HG03064 (cell line): ENCODE data around the gene CFAP69.

ENCODE experiments used
- ATAC-seq: cut with Tn5 transposase; IDR thresholded peaks from one replicate; pipeline ENCODE4 v1.9.1; 2021; ENCODE audit warnings: low read depth; ENCODE audit not compliant: unreplicated experiment

The CFAP69 gene

DNA sequence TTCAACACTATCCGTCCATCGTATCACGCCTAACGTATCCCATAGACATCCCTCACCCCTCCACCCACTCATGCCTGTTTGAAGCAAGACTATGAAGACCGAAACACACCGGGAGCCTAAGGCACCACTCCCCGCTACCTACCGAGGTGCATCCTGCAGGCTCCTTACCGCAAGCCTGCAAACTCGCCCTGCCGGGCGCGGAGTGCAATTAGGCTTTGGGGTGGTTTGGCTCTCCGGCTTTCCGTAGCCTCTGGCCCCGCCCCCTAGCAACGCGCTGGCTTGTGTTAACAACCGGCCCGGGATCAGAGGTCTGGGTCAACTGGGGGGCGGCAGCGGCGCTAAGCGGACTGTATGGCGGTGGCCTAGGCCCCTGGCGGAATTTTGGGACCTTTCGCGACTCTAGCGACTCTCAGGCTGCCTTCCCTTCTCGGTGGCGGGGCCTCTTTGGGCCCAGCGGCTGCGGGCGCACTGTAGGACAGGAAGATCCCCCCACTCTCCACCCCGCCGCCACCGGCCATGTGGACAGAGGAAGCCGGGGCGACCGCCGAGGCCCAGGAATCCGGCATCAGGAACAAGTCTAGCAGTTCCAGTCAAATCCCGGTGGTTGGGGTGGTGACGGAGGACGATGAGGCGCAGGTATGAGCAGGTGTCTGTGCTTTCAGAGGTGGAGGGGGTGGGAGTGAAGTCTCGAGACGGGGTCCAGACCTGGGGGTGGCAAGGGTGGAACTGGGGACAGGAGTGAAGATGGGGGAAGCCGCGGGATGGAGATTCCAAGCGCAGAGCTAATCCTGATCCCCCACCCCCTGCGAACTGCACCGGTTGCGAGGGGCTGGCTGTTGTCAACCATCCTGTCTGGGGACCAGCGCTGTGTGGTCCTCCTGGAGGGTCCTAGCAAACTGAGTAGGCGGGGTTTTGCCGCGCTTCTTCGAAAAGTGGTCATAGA lies at the start of gene CFAP69:
CFAP69 (plus strand) TSS at position 266 of the 943 bp plus-strand sequence; CDS start at position 517, 251 bp downstream.
- peak; percentile 87 for ATAC-seq

GRCh38 chr7:90201500-90202195 lies 43.3 kb upstream of the CFAP69 start:
- no peak for ATAC-seq

DNA sequence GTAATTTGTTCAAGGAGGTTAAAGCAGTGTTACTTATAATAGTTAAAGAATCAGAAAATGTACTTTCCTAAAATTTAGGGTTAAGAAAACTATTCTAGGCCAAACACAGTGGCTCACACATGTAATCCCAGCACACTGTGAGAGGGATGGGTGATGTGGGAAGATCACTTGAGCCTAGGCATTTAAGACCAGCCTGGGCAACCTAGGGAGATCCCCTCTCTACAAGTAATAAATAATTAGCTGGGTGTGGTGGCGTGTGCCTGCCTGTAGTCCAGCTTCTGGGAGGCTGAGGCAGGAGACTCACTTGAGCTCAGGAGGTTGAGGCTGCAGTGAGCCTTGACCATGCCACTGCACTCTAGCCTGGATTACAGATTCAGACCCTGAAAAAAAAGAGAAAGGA lies 37.0 kb upstream of the CFAP69 start:
- ATAC-seq: no peak

- ATAC-seq: no peak
These were observed 35.2 kb upstream of the CFAP69 start for GRCh38 chr7:90209776-90210175.

- no peak for ATAC-seq
These were observed 34.5 kb upstream of the CFAP69 start for GRCh38 chr7:90210475-90210874.

GRCh38 chr7:90210981-90211380 lies 34.0 kb upstream of the CFAP69 start:
- no peak for ATAC-seq

- peak; percentile 96 for ATAC-seq
These were observed 33.4 kb upstream of the CFAP69 start, which contains the start of gene STEAP2 for GRCh38 chr7:90211391-90212148. Gene STEAP2 (plus strand): TSS chr7:90211740. CDS start chr7:90225083, 13,343 bp downstream.

DNA sequence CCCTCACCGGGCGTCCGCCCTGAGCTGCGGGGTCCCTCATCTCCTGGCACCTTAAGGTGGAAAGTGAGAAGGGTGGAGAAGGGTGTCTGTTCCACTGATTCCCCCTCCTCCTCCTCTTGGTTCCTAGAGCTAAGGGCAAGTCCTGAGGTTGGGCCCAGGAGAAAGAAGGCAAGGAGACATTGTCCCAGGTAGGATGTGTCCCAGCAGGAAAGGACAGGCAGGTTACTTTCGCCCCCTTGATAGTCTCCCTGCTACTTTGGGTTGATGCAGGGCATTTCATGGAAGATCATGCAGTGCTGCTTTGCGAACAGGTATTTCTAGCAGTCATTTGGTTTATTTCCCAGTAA lies 32.9 kb upstream of the CFAP69 start:
- ATAC-seq: no peak

DNA sequence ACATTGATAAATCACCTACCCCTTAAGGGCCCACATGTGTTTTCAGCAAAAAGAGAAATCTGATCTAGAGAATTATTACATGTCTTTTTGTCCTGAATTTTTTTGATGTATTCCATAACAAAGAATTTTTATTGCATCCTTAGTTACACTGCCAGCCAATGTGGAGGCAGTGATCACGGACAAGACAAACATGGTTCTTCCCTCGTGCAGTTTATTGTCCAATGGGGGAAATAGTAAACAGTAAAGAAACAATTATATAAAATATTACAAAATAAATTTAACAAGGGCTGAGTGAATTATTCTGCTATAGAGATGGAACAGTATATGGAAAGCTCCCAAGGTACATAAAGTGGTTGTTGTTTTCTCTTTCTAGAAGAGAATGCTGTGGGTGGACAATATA lies 31.5 kb upstream of the CFAP69 start:
- no peak for ATAC-seq

DNA sequence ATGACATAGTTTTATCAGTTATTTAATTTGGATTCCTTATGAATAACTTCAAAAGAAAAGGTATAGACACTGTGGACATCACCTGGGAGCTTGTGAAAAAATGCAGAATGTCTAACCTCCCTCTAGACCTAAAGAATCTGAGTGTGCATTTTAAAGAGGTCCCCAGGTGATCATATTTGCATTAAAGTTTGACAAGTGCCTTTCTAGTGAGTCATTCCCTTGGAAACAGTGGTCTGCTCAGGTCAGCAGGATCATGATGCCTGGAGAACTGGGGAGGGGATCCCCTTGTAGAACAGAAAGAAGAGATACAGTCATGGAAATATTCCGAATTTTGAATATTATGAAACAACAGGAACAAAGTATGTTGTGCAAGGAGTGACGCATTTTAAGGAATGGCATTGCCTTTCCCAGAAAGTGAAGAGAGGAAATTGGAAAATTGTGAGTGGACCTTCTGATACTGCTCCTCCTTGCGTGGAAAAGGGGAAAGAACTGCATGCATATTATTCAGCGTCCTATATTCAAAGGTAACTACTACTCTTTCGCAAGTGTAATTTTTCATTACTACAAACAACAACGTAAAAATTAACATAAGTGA lies 28.8 kb upstream of the CFAP69 start:
- no peak for ATAC-seq

- no peak for ATAC-seq
These were observed 28.2 kb upstream of the CFAP69 start for GRCh38 chr7:90216771-90217170.

GRCh38 chr7:90222390-90222789 lies 22.6 kb upstream of the CFAP69 start:
- ATAC-seq: no peak

DNA sequence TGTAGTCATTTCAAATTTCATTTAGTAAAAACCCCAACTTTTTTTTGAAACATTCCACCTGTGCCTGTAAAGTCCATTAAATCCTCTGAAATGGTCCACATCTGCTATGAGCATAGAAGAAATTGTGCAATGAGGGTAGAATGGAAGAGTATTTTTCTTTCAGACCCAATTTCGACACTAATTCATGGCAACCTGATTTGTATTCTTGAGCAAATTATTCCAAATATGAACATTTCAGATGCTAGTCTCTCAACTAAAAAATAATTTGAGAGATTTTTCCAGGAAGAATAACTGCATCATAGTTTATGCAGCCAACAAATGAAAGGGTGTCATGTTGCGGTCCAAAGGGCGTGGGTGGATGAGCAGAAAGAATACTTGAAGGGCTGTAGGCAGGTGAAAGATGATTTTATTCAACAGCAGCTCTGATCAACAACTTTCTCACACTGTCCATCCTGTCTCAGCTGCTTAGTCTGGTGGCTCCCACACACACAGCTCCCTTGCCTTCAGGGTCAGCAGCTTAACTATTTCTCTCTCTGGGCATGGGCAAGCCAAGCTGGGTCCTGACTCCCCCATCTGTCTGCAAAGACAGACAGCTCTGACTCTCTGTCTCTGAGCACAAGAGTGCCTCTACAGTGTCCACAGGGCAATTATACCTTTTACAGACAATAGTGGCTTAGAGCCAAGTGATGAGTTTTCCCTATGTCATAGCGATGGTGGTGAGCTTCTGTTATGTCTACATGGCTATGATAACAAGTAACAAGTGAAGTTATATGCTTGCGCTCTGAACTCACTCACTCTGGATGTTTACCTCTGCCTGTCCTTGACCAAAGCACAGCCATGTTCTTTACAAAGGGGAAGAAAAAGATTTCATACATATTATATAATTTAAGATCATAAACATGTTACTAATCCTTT lies 21.9 kb upstream of the CFAP69 start:
- ATAC-seq: no peak

DNA sequence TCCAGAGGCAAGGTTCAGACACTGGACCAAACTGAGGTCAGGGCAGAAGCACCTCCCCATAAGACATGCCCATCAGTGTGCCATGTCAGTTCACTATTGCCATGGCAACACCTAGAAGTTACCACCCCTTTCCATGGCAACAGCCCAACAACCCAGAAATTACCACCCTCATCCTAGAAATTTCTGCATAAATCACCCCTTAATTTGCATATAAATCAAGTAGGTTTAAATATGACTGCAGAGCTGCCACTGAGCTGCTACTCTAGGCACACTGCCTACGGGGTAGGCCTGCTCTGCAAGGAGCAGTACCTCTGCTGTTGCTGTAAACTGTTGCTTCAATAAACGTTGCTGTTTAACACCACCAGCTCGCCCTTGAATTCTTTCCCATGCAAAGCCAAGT lies 20.8 kb upstream of the CFAP69 start:
- no peak for ATAC-seq

DNA sequence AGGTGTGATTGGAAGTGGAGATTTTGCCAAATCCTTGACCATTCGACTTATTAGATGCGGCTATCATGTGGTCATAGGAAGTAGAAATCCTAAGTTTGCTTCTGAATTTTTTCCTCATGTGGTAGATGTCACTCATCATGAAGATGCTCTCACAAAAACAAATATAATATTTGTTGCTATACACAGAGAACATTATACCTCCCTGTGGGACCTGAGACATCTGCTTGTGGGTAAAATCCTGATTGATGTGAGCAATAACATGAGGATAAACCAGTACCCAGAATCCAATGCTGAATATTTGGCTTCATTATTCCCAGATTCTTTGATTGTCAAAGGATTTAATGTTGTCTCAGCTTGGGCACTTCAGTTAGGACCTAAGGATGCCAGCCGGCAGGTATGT lies 19.8 kb upstream of the CFAP69 start:
- no peak for ATAC-seq

DNA sequence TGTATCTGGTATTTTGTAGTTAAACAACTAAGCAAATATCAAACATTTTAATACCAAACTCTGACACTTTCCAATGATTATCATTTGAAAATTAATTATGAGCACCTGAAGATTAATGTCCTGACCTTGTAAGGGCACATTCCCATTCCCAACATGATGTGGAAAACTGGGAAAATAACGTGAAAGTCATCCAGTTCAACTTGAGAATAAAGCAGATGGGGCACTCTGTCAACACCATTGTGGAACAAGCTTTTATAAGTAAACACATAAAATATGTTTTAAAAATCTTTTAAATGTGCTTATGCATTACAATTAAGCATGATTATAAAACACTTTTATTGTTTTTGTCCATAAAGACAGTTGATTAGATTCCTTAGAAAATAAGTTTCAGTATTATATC lies 19.4 kb upstream of the CFAP69 start:
- ATAC-seq: no peak

DNA sequence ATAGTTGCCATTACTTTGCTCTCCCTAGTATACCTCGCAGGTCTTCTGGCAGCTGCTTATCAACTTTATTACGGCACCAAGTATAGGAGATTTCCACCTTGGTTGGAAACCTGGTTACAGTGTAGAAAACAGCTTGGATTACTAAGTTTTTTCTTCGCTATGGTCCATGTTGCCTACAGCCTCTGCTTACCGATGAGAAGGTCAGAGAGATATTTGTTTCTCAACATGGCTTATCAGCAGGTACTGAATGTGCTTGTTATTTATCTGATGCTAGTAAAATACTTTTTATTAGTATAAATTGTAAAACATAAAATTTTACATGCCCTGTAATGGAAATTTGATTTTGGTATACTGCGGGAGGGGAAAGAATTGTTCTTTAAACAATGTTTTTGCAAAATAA lies 17.7 kb upstream of the CFAP69 start:
- no peak for ATAC-seq

DNA sequence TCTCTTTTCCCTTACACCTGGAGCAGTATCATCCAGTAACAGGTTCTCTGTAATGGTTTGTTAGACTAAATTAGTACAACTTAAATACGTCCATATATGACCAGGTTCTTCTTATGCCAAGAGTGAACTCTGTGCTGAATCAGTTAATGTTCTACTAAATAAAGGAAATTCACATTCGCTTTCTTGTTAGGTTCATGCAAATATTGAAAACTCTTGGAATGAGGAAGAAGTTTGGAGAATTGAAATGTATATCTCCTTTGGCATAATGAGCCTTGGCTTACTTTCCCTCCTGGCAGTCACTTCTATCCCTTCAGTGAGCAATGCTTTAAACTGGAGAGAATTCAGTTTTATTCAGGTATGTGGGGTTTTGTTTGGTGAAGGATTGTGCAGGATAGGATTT lies 15.3 kb upstream of the CFAP69 start:
- no peak for ATAC-seq

DNA sequence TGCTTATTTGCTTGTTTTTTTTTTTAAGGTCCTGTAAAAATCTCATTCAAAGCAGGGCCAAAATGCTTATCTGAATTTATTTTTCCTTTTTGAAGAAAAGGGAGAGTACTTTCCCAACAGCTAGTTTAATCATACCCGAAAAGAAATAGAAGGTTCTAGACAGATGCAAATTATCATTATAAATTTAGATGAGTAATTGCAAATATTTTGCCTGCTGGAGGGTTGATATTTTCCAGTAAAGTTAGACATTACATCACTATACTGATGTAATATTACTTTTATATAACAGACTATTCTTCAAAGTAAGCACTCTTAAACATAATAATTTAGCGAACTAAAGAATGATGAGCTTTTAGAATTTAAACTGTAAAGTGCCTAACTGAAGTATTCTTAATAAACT lies 14.1 kb upstream of the CFAP69 start:
- no peak for ATAC-seq

DNA sequence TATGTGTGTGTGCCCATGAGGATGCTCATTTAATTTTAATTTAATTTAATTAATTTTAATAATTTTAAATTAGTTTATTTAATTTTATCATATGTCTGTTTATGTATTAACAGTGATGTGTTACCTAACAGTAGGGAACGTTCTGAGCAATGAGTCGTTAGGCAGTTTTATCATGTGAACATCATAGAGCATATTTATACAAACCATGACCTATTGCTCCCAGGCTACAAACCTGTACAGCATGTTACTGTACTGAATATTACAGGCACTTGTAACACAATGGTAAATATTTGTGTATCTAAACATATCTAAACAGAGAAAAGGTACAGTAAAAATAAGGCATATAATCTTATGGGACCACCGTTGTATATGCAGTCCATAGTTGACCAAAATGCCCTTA lies 13.7 kb upstream of the CFAP69 start:
- no peak for ATAC-seq
